Prostate gland (tissue), 2 donors: ENCODE results near the gene INPP5E. TPM values are rescaled to one million over a fixed set of nuclear protein-coding genes. Genes with fewer than 3 reads are reported as not detected.
"Not testable (repeated sequence)": the region's sequence is repeated elsewhere in the genome, so short reads cannot be mapped to it uniquely, and the experiment has no call there.

ENCODE experiments used
- DNase-seq: peaks from one replicate; pipeline ENCODE4 v3.0.0-alpha.2; 2019; ENCODE audit warnings: low spot score
- H3K27ac ChIP-seq, 2 donors: fragments of 200-600 bp; sonication (generic); 2 replicates each; pipeline ENCODE4 v1.5.1; 2017 to 2019
- H3K27me3 ChIP-seq: fragments of 200-600 bp; sonication (generic); replicated peaks from 2 replicates; pipeline ENCODE4 v1.5.1; 2019; ENCODE audit not compliant: insufficient read depth
- H3K36me3 ChIP-seq, 2 donors: fragments of 200-600 bp; sonication (generic); 1 replicate in 1 of 2; 2 replicates in 1 of 2; pipeline versions ENCODE4 v1.5.1 to v1.8.1; 2017 to 2019
- H3K4me1 ChIP-seq: fragments of 200-600 bp; sonication (generic); replicated peaks from 2 replicates; pipeline ENCODE4 v1.5.1; 2019
- H3K4me3 ChIP-seq, 2 donors: fragments of 200-600 bp; sonication (generic); 2 replicates each; pipeline ENCODE4 v1.5.1; 2017 to 2019
- H3K9me3 ChIP-seq: fragments of 200-600 bp; sonication (generic); 2 replicates; pipeline ENCODE4 v1.5.1; 2017
- CTCF ChIP-seq, 4 experiments: fragments of 200-600 bp in 2 of 4; fragments of 450-650 bp in 2 of 4; sonication (generic) in 2 of 4; IDR thresholded peaks; 1 replicate in 3 of 4; 2 replicates in 1 of 4; pipeline ENCODE4 v1.5.1; 2016 to 2019; ENCODE audit warnings: antibody characterized with exemption in 4 of 4, mild to moderate bottlenecking in 2 of 4, moderate library complexity in 2 of 4
- POLR2A ChIP-seq: fragments of 450-650 bp; IDR thresholded peaks from one replicate; pipeline ENCODE4 v1.6.1; 2016; ENCODE audit warnings: antibody characterized with exemption, mild to moderate bottlenecking
- POLR2AphosphoS5 ChIP-seq: sonication (generic); formaldehyde crosslinking; IDR thresholded peaks from one replicate; pipeline ENCODE4 v1.6.1; 2017; ENCODE audit warnings: antibody characterized with exemption
- WGBS: methylation state at CpG from one replicate; pipeline ENCODE4 v1.1.5; 2018; 5-methylcytosine and 5-hydroxymethylcytosine counted together
- intact Hi-C: fragments of 100-400 bp; cut with DNase I; formaldehyde crosslinking; loops from one replicate; pipeline ENCODE4 v1.14.2; 2022
- total RNA-seq, 2 donors: library from RNA; depleted of rRNA; stranded (reverse); fragments of >200 nt; gene quantifications; one replicate each; pipeline ENCODE4 v1.1.0, GENCODE V29; 2016

INPP5E gene
- total RNA-seq, 2 donors from 2014 or later, result 10.7 to 22.7 TPM

- DNase-seq, result no peak
- no peaks in the 10 kb centered on the region for H3K27me3 ChIP-seq
- WGBS, result 93% methylated on average over 29 of the region's 29 CpGs
- no peak overlapping the region for H3K27ac ChIP-seq
- no peak overlapping the region for H3K4me3 ChIP-seq
- no peaks in the 10 kb centered on the region for H3K4me1 ChIP-seq
- no peaks in the 10 kb centered on the region for H3K36me3 ChIP-seq
- no peaks in the 10 kb centered on the region for H3K9me3 ChIP-seq
- intact Hi-C loops, result no loop called here
- no peak for TF ChIP-seq CTCF (IDR thresholded peaks at IDR 0.05)
- no peak for TF ChIP-seq POLR2AphosphoS5
- TF ChIP-seq POLR2A, result no peak
These were observed 8.9 kb downstream of the INPP5E start for GRCh38 chr9:136430588-136431234.

- Histone ChIP-seq H3K36me3 (no peaks in the 10 kb centered on the region), H3K27me3 (no peaks in the 10 kb centered on the region), H3K4me3 (no peak overlapping the region), H3K9me3 (no peaks in the 10 kb centered on the region), H3K27ac (no peak overlapping the region), H3K4me1 (no peaks in the 10 kb centered on the region)
- no peak for DNase-seq
- no peak for TF ChIP-seq POLR2A
- no peak for TF ChIP-seq CTCF (IDR thresholded peaks at IDR 0.05)
- no peak for TF ChIP-seq POLR2AphosphoS5
- intact Hi-C loops, result no loop called here
- WGBS, result 80% methylated on average over 30 of the region's 32 CpGs
These were observed 9.8 kb downstream of the INPP5E start for GRCh38 chr9:136429683-136430491.

GRCh38 chr9:136429075-136429628, 10.5 kb downstream of the INPP5E start:
- TF ChIP-seq CTCF (IDR thresholded peaks at IDR 0.05) (no peak), POLR2A (no peak), POLR2AphosphoS5 (no peak)
- no peak overlapping the region for H3K4me3 ChIP-seq
- DNase-seq, result no peak
- no peaks in the 10 kb centered on the region for H3K4me1 ChIP-seq
- intact Hi-C loops, result no loop called here
- H3K27ac ChIP-seq, result no peak overlapping the region
- no peaks in the 10 kb centered on the region for H3K36me3 ChIP-seq
- WGBS, result 80% methylated on average over 21 of the region's 21 CpGs
- no peaks in the 10 kb centered on the region for H3K9me3 ChIP-seq
- no peaks in the 10 kb centered on the region for H3K27me3 ChIP-seq

GRCh38 chr9:136426787-136427186, 12.9 kb downstream of the INPP5E start:
- no peak for DNase-seq
- H3K4me3 ChIP-seq, result no peak overlapping the region
- WGBS, result 68% methylated on average over 12 of the region's 12 CpGs
- no peaks in the 10 kb centered on the region for H3K27me3 ChIP-seq
- H3K36me3 ChIP-seq, result peaks cover 9 to 11% of the 10 kb centered on the region in 2 donors
- intact Hi-C loops, result no loop called here
- no peak overlapping the region for H3K27ac ChIP-seq
- TF ChIP-seq POLR2AphosphoS5 (no peak), POLR2A (no peak), CTCF (IDR thresholded peaks at IDR 0.05) (no peak)
- no peaks in the 10 kb centered on the region for H3K9me3 ChIP-seq
- H3K4me1 ChIP-seq, result no peaks in the 10 kb centered on the region

GRCh38 chr9:136425367-136425766, 14.3 kb downstream of the INPP5E start:
- WGBS, result 78% methylated on average over 7 of the region's 7 CpGs
- H3K9me3 ChIP-seq, H3K27me3 ChIP-seq, DNase-seq, intact Hi-C loops, H3K27ac ChIP-seq, H3K4me3 ChIP-seq, H3K4me1 ChIP-seq: not testable (repeated sequence)
- peaks cover 9 to 21% of the 10 kb centered on the region in 2 donors for H3K36me3 ChIP-seq
